NCI-H128 (cell line): ENCODE measurements around the gene KIF12.

ENCODE experiments used
- DNase-seq: peaks from one replicate; lab custom pipeline; 2025; ENCODE audit not compliant: unreplicated experiment; lab: John Stamatoyannopoulos, UW

The KIF12 gene

GRCh38 chr9:114107286-114108001, 8.4 kb upstream of the KIF12 start:
- no peak for DNase-seq

- DNase-seq, result no peak
Measured at GRCh38 chr9:114105236-114105635, 6.1 kb upstream of the KIF12 start.

DNA sequence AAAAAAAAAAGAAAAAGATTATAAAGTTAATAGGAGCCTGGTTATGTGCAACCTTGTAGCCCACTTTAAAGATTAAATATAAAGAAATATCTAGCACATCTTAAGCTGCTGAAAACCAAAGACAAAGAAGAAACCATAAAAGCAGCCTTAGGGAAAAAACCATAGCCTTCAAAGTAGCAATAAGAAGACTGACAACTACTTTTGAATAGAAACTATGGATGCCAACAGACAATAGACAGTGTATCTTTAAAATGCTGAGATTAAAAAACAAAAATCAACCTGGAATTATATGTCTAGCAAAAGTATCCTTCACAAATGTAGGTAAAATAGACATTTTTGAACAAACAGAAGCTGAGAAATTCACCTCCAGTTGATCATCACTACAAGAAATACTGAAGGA, 3.4 kb upstream of the KIF12 start:
- DNase-seq, result no peak

DNA sequence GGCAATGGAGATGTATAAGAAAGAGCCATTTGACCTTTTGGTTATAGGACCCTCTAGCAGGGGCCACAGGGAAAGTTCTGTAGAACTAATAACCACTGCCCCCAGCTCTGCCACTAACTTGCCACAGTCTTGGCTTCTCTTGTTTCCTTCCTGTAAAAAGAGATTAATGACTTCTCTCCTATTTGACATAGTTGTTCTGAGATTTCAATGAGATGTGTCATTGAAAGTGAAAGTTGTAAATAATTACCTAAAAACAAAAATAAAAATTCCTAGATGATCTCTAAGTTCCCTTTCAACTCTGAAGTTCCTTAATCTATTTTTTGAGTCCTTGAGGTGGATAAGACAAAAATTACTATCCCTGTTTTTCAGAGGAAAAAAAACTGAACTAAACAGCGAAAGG, 1.4 kb upstream of the KIF12 start:
- DNase-seq, result no peak

DNA sequence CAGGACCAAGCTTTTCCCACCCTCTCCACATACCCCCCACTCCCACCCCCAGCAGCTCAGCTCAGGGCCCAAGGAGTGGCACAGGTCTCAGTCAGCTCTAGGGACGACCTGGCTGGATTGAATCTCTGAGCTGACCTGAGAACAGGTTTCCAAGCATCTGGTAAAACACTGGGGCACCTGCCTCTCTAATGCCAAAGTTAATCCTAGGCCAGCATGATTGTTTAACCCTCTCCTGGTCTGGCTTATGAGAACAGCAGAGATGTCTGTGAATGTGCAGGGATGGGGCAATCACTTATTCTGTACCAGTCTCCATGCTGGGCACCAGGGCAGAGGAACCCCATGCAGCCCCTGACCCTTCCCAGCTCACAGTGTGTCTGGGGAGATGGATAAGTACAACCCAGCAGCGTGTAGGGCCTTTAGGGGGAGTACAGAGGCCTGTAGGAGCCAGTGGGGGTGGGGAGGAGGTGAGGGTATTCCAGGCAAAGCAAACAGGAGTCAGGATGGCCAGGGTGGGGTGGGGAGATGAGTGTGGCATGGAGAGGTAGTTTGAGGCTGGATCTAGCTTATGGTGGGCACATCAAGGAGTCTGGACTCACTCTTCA, 678 bp upstream of the KIF12 start:
- no peak for DNase-seq

- peak; percentile 19 for DNase-seq
Measured at GRCh38 chr9:114098021-114098935, 814 bp downstream of the KIF12 start.

- DNase-seq, result no peak
Measured at GRCh38 chr9:114097613-114098020, 1.5 kb downstream of the KIF12 start.

- DNase-seq, result no peak
Measured at GRCh38 chr9:114096866-114097612, 2.1 kb downstream of the KIF12 start.

- DNase-seq, result no peak
Measured at GRCh38 chr9:114096041-114096511, 3.0 kb downstream of the KIF12 start.

DNA sequence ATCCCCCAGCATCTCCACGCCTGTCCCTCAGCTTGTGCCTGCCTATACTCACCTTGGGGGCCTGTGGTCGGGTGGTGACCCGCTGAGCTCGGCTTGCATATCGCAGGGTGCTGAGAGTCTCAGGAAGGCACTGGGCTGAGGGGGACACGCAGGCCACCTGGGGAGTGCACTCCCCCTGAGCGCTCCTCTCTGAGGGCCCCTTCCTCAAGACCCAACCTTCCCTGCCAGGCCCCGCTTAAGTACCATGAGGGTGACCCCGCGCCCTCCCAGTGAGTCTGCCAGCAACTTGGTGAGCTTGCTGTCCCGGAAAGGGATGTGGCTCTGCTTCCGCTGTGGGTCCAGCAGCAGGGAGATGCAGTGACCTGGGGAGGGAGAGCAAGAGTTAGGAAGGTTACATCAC, 4.1 kb downstream of the KIF12 start:
- DNase-seq, result no peak

DNA sequence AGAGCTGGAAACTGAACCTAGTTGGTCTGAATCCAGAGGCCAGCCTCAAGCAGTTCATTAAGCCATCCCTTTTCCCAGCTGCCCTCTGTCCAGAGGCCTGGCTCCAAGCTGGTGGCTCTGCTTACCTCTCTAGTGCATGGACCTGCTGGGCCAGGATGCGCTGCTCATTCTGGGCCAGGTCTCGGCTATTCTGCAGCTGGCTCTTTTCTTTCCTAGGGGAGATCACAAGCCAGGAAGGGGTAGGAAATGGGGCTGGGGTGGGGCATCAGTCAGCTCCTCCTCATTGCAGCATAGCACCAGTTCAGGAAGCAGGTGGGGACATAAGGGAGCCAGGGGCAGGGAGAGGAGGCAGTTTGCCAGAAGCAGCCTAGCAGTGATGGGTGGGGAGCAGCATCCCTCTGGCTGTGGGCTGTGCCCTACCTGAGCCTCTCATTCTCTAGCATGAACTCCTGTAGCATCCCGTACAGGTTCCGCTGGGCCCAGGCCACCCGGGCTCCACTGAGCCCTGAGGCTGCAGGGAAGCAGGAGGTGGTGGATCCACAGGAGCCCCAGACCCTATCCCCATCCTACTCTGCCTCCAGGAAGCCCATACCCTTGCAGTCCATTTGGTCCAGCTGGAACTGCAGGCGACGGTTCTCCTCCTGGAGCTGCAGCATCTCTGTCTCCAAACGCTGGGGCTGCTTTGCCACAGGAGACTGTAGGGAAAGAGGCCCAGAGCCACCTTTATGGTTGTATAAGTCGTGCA, 5.2 kb downstream of the KIF12 start:
- no peak for DNase-seq

- DNase-seq, result no peak
Measured at GRCh38 chr9:114093031-114093471, 6.0 kb downstream of the KIF12 start.

DNA sequence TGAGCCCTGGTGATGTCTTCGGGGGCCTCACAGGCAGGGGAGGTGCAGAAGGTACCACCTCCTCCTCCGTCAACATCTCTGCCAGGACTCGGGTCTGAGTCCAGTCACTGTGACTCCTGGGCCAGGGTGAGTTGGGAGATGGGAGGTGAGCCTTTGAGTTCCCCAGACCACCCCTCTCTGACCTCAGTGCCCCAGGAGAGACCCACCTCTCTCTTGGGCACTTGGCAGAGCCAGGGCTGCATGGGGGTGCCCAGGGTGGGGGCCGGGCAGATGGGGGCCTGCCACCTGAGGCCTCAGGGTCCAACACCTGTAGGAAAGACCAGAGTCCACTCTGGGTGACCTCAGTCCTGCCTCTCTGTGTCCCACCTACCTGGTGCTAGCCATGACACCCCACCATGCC, 6.8 kb downstream of the KIF12 start:
- no peak for DNase-seq

DNA sequence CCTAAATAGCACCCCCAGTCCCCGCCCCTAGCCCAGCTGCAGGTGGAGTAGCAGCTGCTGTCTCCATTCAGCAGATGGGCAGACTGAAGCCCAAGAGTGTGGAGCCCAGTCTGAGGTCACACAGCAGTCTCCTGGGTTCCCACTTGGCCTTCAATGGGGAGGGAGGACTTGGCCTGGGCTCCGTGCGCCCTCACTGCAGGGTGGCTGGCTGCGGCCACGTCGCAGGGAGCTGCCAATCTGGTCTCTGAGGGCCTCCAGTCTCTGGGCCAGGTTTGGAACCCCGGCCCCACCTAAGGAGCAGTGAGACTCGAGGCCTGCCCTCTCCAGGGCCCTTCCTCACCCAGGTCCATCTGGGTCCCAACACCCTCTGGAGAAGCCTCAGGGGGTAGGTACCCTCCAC, 7.4 kb downstream of the KIF12 start:
- no peak for DNase-seq

DNA sequence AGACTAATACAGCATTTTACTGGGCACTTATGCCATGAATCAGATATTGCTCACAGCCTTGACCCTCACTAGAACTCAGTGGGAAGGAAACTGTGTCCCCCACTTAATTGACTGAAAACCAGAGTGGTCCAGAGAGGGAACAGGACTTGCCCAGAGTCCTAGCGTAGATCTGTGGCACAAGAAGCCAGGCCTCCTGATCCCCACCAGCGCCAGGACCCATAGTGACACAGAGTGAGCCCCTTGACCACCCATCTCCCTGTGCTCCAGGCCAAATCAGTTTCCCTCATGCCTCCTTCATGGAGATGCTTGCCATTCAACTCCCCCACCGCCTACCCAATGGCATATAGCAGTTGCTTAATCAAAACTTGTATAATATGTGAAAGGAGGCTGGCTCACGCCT, 8.3 kb downstream of the KIF12 start:
- DNase-seq, result no peak

DNA sequence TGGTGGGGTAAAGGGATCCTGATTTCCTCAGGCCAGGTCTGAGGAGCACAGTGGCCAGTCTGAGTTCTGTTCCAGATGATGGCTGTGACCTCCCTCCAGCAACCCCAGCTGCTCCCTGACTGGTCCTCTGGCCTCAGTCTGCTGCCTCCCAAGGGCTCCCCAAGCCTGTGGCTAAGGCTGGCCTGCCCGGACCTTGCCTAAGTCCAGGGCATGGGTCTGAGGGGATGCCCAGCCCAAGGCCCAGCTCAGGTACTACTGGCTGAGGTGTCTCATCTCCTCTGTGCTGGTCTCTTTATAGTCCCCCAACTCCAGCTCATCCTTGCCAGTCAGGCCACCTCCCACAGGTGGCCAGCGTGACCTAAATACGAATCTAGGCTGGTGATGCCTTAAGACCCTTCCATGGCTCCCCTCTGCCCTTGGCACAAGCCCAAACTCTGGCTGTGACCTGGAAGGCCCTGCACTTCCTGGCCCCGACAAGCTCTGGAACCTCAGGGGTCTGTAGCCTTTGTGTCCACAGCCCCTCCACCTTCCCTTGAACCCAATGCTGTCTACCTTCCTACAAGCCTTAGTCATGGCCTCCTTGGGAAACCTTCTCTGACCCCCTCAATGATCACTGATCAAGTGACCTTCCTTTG, 9.8 kb downstream of the KIF12 start:
- DNase-seq, result no peak

DNA sequence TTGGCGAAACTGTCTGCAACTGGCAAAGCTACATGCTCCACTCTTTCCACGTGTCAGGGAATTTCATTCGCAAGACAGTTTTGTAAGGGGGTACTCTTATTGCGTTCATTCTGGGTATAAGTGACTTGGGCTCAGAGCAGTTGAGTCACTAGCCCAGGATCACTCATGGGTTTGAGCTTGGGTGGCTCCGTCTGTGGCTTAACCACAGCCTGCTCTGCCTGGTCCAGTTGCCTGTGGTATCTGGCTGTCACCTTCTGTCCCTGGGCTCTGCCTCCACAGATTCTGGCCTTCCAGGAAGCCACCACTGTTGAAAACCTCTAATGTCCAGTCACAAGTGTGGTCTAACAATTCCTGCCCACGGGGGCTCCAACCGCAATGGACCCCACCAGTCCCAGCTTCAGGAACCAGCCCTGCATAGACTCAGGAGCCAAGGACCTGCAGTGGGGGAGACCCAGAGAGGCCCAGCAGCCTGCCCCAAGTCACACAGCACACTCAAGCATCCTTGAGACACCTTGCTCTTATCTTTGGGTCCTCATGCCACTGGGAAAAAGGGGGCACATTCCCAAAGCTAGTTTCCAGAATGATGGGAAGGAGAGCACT, 10.4 kb downstream of the KIF12 start:
- no peak for DNase-seq

GRCh38 chr9:114087721-114088120, 11.4 kb downstream of the KIF12 start:
- no peak for DNase-seq

DNA sequence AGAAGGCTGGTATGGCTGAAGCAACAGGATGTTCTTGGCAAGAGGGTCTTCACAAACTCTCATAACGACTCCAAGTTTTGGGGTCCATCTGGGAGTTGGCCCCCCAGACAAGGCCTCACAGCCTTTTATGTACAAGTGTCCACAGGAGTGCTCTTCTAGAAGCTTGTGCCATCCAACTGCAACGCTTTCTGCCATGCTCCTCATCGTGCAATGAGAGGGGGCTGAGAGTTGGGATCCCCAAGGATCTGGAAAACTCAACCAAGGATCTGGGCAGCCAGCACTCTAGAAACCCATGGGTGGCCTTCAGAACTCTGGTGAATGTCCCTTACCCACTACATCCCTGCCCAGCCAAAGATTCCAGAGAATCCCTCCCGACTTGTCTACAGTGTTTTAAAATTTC, 12.5 kb downstream of the KIF12 start:
- no peak for DNase-seq
